K562 (cell line): ENCODE measurements around the gene VSIG10L2. TPM values are rescaled to one million over a fixed set of nuclear protein-coding genes. Genes with fewer than 3 reads are reported as not detected.

Experiments
- ATAC-seq: fragments of 200-7000 bp; cut with Tn5 transposase; 3 replicates; pipeline ENCODE4 v1.9.1; 2020; ENCODE audit warnings: moderate library complexity
- BruUV-seq: library from RNA; stranded (reverse); fragments of 400-500 nt; replicated peaks from 2 replicates; lab custom pipeline; 2021; lab: Mats Ljungman, UMichigan
- CTCF ChIA-PET: fragments of 300-600 bp; formaldehyde crosslinking; extraction: SDS; loops from one replicate; lab custom pipeline; 2021; ENCODE audit warnings: low intra/inter-chr PET ratio; lab: Yijun Ruan, JAX
- POLR2A ChIA-PET: fragments of 300-600, 350-650 bp; sonication (Branson Sonifier 250); formaldehyde crosslinking; extraction: SDS; loops from one replicate; lab custom pipeline; 2021; ENCODE audit warnings: antibody characterized with exemption, inconsistent platforms; lab: Yijun Ruan, JAX
- DNase-seq, 4 experiments: peaks; one replicate each; pipeline versions ENCODE4 v3.0.0 to v3.0.0-alpha.2; 2011 to 2018; ENCODE audit warnings: low spot score in 3 of 4, mixed read lengths in 3 of 4; ENCODE audit errors: extremely low read depth in 1 of 4
- FAIRE-seq: peaks from 2 replicates; lab custom pipeline; 2011; peaks lifted over from hg19 to GRCh38; lab: Jason Lieb, UNC
- H2AFZ ChIP-seq: 2 replicates; pipeline ENCODE4 v1.6.0; 2011; ENCODE audit warnings: low read depth, low read length, control low read depth, inconsistent platforms
- H3K27ac ChIP-seq: fragments of 200-600 bp; 3 replicates; pipeline ENCODE4 v1.8.0; 2011; ENCODE audit warnings: low read depth, mild to moderate bottlenecking, control low read depth, inconsistent platforms, low read length, moderate library complexity, mixed read lengths; ENCODE audit errors: extremely low read depth
- H3K27me3 ChIP-seq, 2 experiments: fragments of 300-600 bp in 1 of 2; 2 replicates in 1 of 2; 3 replicates in 1 of 2; pipeline versions ENCODE4 v1.6.0 to v1.8.0; 2011; ENCODE audit warnings: inconsistent platforms in 2 of 2, low read length in 2 of 2, mild to moderate bottlenecking in 1 of 2, mixed read lengths in 1 of 2, moderate library complexity in 1 of 2; ENCODE audit not compliant: control insufficient read depth in 2 of 2, insufficient read depth in 2 of 2
- H3K36me3 ChIP-seq: fragments of 300-600 bp; 3 replicates; pipeline ENCODE4 v1.8.0; 2011; ENCODE audit warnings: mild to moderate bottlenecking, low read length, inconsistent platforms; ENCODE audit not compliant: control insufficient read depth, insufficient read depth
- H3K4me1 ChIP-seq, 2 experiments: fragments of 200-600 bp in 1 of 2; replicated peaks in 1 of 2; 2 replicates in 1 of 2; 3 replicates in 1 of 2; pipeline versions ENCODE4 v1.5.1 to v1.8.0; 2011; ENCODE audit warnings: inconsistent platforms in 2 of 2, low read length in 2 of 2, mild to moderate bottlenecking in 1 of 2, mixed read lengths in 1 of 2, moderate library complexity in 1 of 2; ENCODE audit not compliant: control insufficient read depth in 2 of 2, insufficient read depth in 2 of 2
- H3K4me2 ChIP-seq: 2 replicates; pipeline ENCODE4 v1.6.1; 2011; ENCODE audit warnings: low read length, control low read depth, inconsistent platforms, mixed read lengths; ENCODE audit not compliant: insufficient read depth
- H3K4me3 ChIP-seq: fragments of 200-600 bp; sonication (generic), shearing (Covaris generic); 2 replicates; pipeline ENCODE4 v1.5.1; 2016; ENCODE audit warnings: control low read depth, inconsistent platforms
- H3K79me2 ChIP-seq: fragments of 200-600 bp; 3 replicates; pipeline ENCODE4 v1.8.0; 2011; ENCODE audit warnings: low read length, inconsistent platforms; ENCODE audit not compliant: control insufficient read depth, insufficient read depth
- H3K9ac ChIP-seq, 2 experiments: 2 replicates each; pipeline versions ENCODE4 v1.6.0 to v1.6.1; 2011; ENCODE audit warnings: low read depth in 2 of 2, low read length in 2 of 2, control low read depth in 1 of 2, inconsistent platforms in 1 of 2, mild to moderate bottlenecking in 1 of 2, mixed read lengths in 1 of 2; ENCODE audit not compliant: insufficient read depth in 1 of 2
- H3K9me1 ChIP-seq: one replicate; pipeline ENCODE4 v1.6.0; 2011; ENCODE audit warnings: inconsistent platforms, mild to moderate bottlenecking, low read length, moderate library complexity; ENCODE audit not compliant: control insufficient read depth, insufficient read depth
- H3K9me3 ChIP-seq: replicated peaks from 2 replicates; pipeline ENCODE4 v1.5.1; 2011; ENCODE audit warnings: low read depth, low read length, inconsistent platforms; ENCODE audit not compliant: control insufficient read depth, insufficient read depth
- H4K20me1 ChIP-seq: replicated peaks from 2 replicates; pipeline ENCODE4 v1.6.1; 2011; ENCODE audit warnings: low read length, inconsistent platforms, mixed read lengths; ENCODE audit not compliant: control insufficient read depth, insufficient read depth
- CBFA2T3 ChIP-seq: fragments of 450-650 bp; IDR thresholded peaks from 2 replicates; pipeline ENCODE4 v1.6.1; 2017
- CEBPB ChIP-seq: fragments of 450-650 bp; IDR thresholded peaks from 2 replicates; pipeline ENCODE4 v1.6.1; 2016; ENCODE audit warnings: missing genetic modification characterization, missing compliant biosample characterization
- FOXK2 ChIP-seq, 2 experiments: fragments of 450-650 bp; IDR thresholded peaks in 1 of 2; conservative IDR thresholded peaks in 1 of 2; 2 replicates each; pipeline ENCODE4 v1.6.1; 2016; ENCODE audit warnings: low read depth in 2 of 2, mild to moderate bottlenecking in 1 of 2
- GTF2E2 ChIP-seq: fragments of 200-800 bp; sonication (Bioruptor generic); IDR thresholded peaks from 2 replicates; pipeline ENCODE4 v1.6.1; 2016; ENCODE audit warnings: missing genetic modification characterization, missing compliant biosample characterization
- GTF2F1 ChIP-seq: IDR thresholded peaks from 2 replicates; pipeline ENCODE4 v1.6.1; 2011; ENCODE audit warnings: low read depth, low read length, improper control_type of control experiment
- KLF6 ChIP-seq: fragments of 250-450 bp; sonication (Bioruptor Pico); IDR thresholded peaks from 2 replicates; pipeline ENCODE4 v1.4.0; 2020; ENCODE audit warnings: mild to moderate bottlenecking, moderate library complexity, borderline replicate concordance
- MITF ChIP-seq: IDR thresholded peaks from 2 replicates; pipeline ENCODE4 v1.6.1; 2014; ENCODE audit warnings: antibody characterized with exemption
- NONO ChIP-seq, 2 experiments: fragments of 200-400 bp in 1 of 2; fragments of 450-650 bp in 1 of 2; formaldehyde crosslinking in 1 of 2; IDR thresholded peaks; 2 replicates each; pipeline ENCODE4 v1.6.1; 2017; ENCODE audit warnings: low read depth in 2 of 2, mild to moderate bottlenecking in 2 of 2, moderate library complexity in 2 of 2, low read length in 1 of 2
- SPI1 ChIP-seq: IDR thresholded peaks from 2 replicates; pipeline ENCODE4 v1.6.1; 2011; ENCODE audit warnings: low read depth, low read length, control low read depth, borderline replicate concordance
- STAG1 ChIP-seq: sonication (generic); formaldehyde crosslinking; IDR thresholded peaks from 2 replicates; pipeline ENCODE4 v1.5.0; 2020; ENCODE audit warnings: missing genetic modification reagents, borderline replicate concordance
- TCF7 ChIP-seq: sonication (generic); IDR thresholded peaks from 2 replicates; pipeline ENCODE4 v1.6.1; 2016; ENCODE audit warnings: antibody characterized with exemption, borderline replicate concordance
- TRIM28 ChIP-seq: fragments of 450-650 bp; IDR thresholded peaks from 2 replicates; pipeline ENCODE4 v1.6.1; 2017
- TSC22D4 ChIP-seq: fragments of 450-650 bp; IDR thresholded peaks from 2 replicates; pipeline ENCODE4 v1.6.1; 2016; ENCODE audit warnings: missing genetic modification characterization, missing biosample characterization, control low read depth
- U2AF2 ChIP-seq: fragments of 200-400 bp; formaldehyde crosslinking; optimal IDR thresholded peaks from 2 replicates; pipeline ENCODE3; 2017; ENCODE audit warnings: low read depth, mild to moderate bottlenecking, low read length
- ZC3H8 ChIP-seq: fragments of 450-650 bp; IDR thresholded peaks from 2 replicates; pipeline ENCODE4 v1.6.1; 2017
- ZNF239 ChIP-seq: fragments of 250-450 bp; sonication (Bioruptor Pico); IDR thresholded peaks from 2 replicates; pipeline ENCODE4 v1.4.0; 2020; ENCODE audit warnings: mild to moderate bottlenecking
- ZNF764 ChIP-seq: fragments of 250-450 bp; sonication (Bioruptor Pico); IDR thresholded peaks from 2 replicates; pipeline ENCODE4 v1.4.0; 2020; ENCODE audit warnings: low read depth, mild to moderate bottlenecking, moderate library complexity
- ZNF778 ChIP-seq: fragments of 450-650 bp; formaldehyde crosslinking; IDR thresholded peaks from 2 replicates; pipeline ENCODE4 v1.4.0; 2020; ENCODE audit warnings: mild to moderate bottlenecking, moderate library complexity
- WGBS: fragments of 100-300 bp; shearing (Covaris generic); methylation state at CpG from one replicate; pipeline ENCODE4 v1.1.6; 2016; ENCODE audit warnings: low coverage, mixed read lengths; ENCODE audit not compliant: insufficient coverage; ENCODE audit errors: missing lambda C conversion rate; 5-methylcytosine and 5-hydroxymethylcytosine counted together
- in situ Hi-C: fragments of 300-500 bp; cut with MboI; formaldehyde crosslinking; loops from 4 replicates; pipeline ENCODE4 v1.15.0; 2018; ENCODE audit warnings: inconsistent platforms, mixed read lengths
- intact Hi-C: fragments of 100-400 bp; cut with micrococcal nuclease; formaldehyde crosslinking; loops from 2 replicates; pipeline ENCODE4 v1.14.2; 2022
- polyA plus RNA-seq, 8 experiments: library from polyadenylated mRNA; depleted of rRNA in 4 of 8; stranded (reverse) in 5 of 8; unstranded in 3 of 8; fragments of >200 nt; fragmentation: Nextera tagmentation in 2 of 8; fragmentation: Illumina TruSeq in 1 of 8; extraction: Ambion mirVana in 2 of 8; extraction: Trizol in 1 of 8; gene quantifications; 2 replicates each; pipeline versions ENCODE4 v1.2.1 to v1.2.3, GENCODE V29; 2011 to 2014; ENCODE audit warnings: inconsistent platforms in 1 of 8, missing spikeins in 1 of 8
- total RNA-seq, 7 experiments: library from RNA; depleted of rRNA in 6 of 7; stranded (reverse); fragments of >200 nt in 6 of 7; fragmentation: Illumina TruSeq in 2 of 7; extraction: Trizol in 2 of 7; gene quantifications; 2 replicates each; pipeline versions ENCODE4 v1.2.1 to v1.2.3, GENCODE V29; 2011 to 2021; ENCODE audit warnings: low replicate concordance in 1 of 7
- TF ChIP-seq, protein P1 (sequence below): sonication (generic); formaldehyde crosslinking; IDR thresholded peaks from 2 replicates; pipeline ENCODE4 v1.8.0; 2022; ENCODE audit warnings: mild to moderate bottlenecking, missing genetic modification reagents, borderline replicate concordance

VSIG10L2 gene
- total and polyA plus RNA-seq, 9 of the 15 experiments (the other 6 are each of a cell fraction or from before 2014, with no cell fraction given): not detected

DNA sequence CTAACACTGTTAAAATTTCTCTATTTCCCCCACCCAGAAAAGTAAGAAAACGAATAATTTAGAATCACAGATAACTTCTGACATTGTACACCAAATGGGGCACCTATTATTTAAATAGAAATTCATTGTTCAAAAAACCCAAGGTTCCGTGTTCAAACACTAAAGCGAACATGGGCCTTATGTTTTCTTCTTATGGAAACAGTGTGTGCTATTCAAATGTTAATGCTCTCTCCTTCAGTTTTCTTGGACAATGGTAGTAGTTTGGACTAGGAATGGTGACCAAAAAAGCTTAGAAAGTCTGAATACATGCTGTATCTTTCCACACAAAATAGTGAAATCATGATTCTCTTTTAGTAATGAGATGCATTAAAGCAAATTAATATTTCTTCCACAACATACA, 33.7 kb downstream of the VSIG10L2 start:
- no peaks in the 10 kb centered on the region for H3K36me3 ChIP-seq
- no peaks in the 10 kb centered on the region for H3K4me1 ChIP-seq
- H3K4me3 ChIP-seq: no peak overlapping the region
- WGBS: 0% methylated on average over 3 of the region's 3 CpGs
- intact Hi-C loops: no loop called here
- ChIA-PET CTCF (no interaction called here), POLR2A (no interaction called here)
- no peak overlapping the region for H3K27ac ChIP-seq
- no TSS peak for BruUV-seq
- no peaks in the 10 kb centered on the region for H4K20me1 ChIP-seq
- in situ Hi-C loops: no loop called here
- H3K9ac ChIP-seq: no peak overlapping the region
- no peaks in the 10 kb centered on the region for H3K9me1 ChIP-seq
- no peak for FAIRE-seq
- H3K9me3 ChIP-seq: no peaks in the 10 kb centered on the region
- ATAC-seq: no peak
- no peaks in the 10 kb centered on the region for H3K79me2 ChIP-seq
- no peak overlapping the region for H3K4me2 ChIP-seq
- H3K27me3 ChIP-seq: peaks cover 14 to 23% of the 10 kb centered on the region in 2 experiments; a peak in 4 of 5 replicates
- no peak for DNase-seq
- H2AFZ ChIP-seq: no peak overlapping the region
- TF ChIP-seq CBFA2T3: no peak
- TF ChIP-seq ZC3H8: no peak
- no peak for TF ChIP-seq TRIM28
- no peak for TF ChIP-seq STAG1
- TF ChIP-seq, protein P1, sequence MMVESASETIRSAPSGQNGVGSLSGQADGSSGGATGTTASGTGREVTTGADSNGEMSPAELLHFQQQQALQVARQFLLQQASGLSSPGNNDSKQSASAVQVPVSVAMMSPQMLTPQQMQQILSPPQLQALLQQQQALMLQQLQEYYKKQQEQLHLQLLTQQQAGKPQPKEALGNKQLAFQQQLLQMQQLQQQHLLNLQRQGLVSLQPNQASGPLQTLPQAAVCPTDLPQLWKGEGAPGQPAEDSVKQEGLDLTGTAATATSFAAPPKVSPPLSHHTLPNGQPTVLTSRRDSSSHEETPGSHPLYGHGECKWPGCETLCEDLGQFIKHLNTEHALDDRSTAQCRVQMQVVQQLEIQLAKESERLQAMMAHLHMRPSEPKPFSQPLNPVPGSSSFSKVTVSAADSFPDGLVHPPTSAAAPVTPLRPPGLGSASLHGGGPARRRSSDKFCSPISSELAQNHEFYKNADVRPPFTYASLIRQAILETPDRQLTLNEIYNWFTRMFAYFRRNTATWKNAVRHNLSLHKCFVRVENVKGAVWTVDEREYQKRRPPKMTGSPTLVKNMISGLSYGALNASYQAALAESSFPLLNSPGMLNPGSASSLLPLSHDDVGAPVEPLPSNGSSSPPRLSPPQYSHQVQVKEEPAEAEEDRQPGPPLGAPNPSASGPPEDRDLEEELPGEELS: no peak
- TF ChIP-seq GTF2F1: no peak
- TF ChIP-seq SPI1: no peak
- no peak for TF ChIP-seq CEBPB
- TF ChIP-seq TCF7: no peak
- no peak for TF ChIP-seq FOXK2 (conservative IDR thresholded peaks at IDR 0.05 in 1 of 2, IDR thresholded peaks at IDR 0.05 in 1 of 2; ENCODE audit: low read depth in 2 of 2)
- no peak for TF ChIP-seq TSC22D4 (tag)
- TF ChIP-seq ZNF778 (CRISPR knock-in tag): no peak
- TF ChIP-seq ZNF764: no peak
- TF ChIP-seq KLF6 (CRISPR knock-in tag): no peak
- TF ChIP-seq MITF: no peak
- TF ChIP-seq GTF2E2 (tag): no peak
- no peak for TF ChIP-seq U2AF2
- no peak for TF ChIP-seq ZNF239 (CRISPR knock-in tag)
- no peak for TF ChIP-seq NONO (IDR thresholded peaks at IDR 0.05; ENCODE audit: low read depth in 2 of 2, low read length in 1 of 2)
